ENCODE measurements around the gene S1PR1. TPM values are rescaled to one million over a fixed set of nuclear protein-coding genes. Genes with fewer than 3 reads are reported as not detected.

S1PR1 gene
- total RNA-seq, 4 donors from 2014 or later, result 11.4 to 50.6 (median 26.0) TPM

DNA sequence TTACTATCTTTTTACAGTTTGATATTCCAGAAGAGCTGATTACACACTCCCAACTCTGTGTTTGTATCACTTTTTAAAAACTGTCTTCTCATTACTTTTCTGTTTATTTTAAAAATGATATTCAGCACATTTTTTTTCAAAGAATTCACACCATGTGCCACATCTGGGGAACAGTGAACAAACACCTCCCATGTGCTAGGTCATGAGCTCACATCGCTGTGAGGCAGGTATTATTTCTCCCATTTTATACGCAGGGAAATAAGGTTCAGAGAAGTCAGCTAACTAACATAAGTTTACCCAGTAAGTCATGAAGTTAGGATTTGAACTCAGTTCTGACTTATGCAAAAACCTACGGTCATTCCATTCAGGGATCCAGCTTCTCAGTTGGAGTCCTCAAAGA is 44.9 kb downstream of the S1PR1 start:
- Histone ChIP-seq H3K4me1 (peaks cover 2% of the 10 kb centered on the region), H3K4me3 (no peak overlapping the region), H3K27me3 (peaks cover 8% of the 10 kb centered on the region), H3K9me3 (no peaks in the 10 kb centered on the region), H3K27ac (no peak overlapping the region), H3K36me3 (no peaks in the 10 kb centered on the region)
- WGBS, result 95% methylated on average over 3 of the region's 3 CpGs
- TF ChIP-seq EP300 (IDR thresholded peaks at IDR 0.05) (no peak), POLR2A (IDR thresholded peaks at IDR 0.05) (no peak)
- DNase-seq (ENCODE audit: low spot score in 2 of 2), result no peak

DNA sequence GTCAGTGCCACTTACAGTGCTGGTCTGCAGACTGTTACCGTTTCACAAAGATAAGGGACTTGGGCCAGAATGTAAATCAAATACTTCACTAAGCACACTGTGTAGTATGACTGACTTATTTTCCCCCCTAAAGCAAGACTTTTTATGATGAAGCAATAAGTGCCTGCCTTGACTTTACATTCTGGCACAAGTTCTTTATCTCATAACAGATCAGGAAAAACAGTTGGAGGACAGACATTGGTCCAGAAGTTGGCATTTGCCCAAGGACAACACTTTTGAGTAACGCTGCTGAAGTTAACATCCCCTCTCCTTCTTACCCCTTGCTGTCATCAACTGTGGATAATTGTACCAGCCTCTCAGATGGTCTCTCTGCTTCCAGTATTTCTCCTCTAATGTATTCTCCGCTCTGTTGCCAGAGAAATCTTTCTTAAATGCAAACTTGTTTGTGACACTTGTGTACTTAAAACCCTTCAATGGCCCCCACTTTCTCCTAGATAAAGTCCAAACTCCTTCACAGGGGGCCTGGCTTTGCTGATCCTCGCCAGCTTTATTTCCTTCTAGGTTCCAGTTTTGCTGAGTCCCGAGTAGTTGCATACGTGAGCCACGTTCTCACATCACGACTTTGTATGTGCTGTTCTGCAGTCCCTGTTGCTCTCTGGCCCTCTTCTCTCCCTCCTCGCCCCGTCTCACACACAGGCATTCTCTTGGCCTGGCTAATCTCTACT is 45.7 kb downstream of the S1PR1 start:
- no peak for DNase-seq (ENCODE audit: low spot score in 2 of 2)
- TF ChIP-seq EP300 (IDR thresholded peaks at IDR 0.05) (no peak), POLR2AphosphoS5 (IDR thresholded peaks at IDR 0.05) (no peak), POLR2A (IDR thresholded peaks at IDR 0.05) (no peak)
- TF ChIP-seq, protein P1, sequence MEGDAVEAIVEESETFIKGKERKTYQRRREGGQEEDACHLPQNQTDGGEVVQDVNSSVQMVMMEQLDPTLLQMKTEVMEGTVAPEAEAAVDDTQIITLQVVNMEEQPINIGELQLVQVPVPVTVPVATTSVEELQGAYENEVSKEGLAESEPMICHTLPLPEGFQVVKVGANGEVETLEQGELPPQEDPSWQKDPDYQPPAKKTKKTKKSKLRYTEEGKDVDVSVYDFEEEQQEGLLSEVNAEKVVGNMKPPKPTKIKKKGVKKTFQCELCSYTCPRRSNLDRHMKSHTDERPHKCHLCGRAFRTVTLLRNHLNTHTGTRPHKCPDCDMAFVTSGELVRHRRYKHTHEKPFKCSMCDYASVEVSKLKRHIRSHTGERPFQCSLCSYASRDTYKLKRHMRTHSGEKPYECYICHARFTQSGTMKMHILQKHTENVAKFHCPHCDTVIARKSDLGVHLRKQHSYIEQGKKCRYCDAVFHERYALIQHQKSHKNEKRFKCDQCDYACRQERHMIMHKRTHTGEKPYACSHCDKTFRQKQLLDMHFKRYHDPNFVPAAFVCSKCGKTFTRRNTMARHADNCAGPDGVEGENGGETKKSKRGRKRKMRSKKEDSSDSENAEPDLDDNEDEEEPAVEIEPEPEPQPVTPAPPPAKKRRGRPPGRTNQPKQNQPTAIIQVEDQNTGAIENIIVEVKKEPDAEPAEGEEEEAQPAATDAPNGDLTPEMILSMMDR (IDR thresholded peaks at IDR 0.05), result no peak
- Histone ChIP-seq H3K4me3 (no peak overlapping the region), H3K27ac (no peak overlapping the region), H3K4me1 (peaks cover 2% of the 10 kb centered on the region), H3K9me3 (no peaks in the 10 kb centered on the region), H3K36me3 (no peaks in the 10 kb centered on the region), H3K27me3 (peaks cover 6% of the 10 kb centered on the region)
- WGBS, result 65% methylated on average over 10 of the region's 10 CpGs

DNA sequence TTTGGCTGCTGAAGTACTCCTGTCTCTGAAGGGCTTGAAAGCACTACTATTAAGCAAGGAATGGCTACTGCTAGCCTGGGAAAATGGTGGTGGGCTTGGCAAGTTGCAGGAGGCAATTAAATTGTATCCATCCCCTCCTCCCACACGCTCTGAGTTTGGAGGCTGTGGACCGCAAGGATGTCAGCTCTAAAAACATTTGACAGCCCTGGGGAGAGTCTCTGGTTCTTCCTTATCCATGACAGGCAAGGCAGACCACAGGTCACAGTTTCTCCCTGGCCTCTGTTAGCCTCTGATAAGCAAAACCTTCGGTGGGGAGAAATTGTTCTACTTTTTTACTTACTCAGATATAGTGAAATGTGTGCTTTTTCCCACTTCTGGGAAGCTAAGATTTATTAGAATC is 46.6 kb downstream of the S1PR1 start:
- Histone ChIP-seq H3K27me3 (no peaks in the 10 kb centered on the region), H3K36me3 (no peaks in the 10 kb centered on the region), H3K4me1 (peaks cover 2% of the 10 kb centered on the region), H3K4me3 (no peak overlapping the region), H3K9me3 (no peaks in the 10 kb centered on the region), H3K27ac (no peak overlapping the region)
- 62% methylated on average over 3 of the region's 3 CpGs for WGBS
- TF ChIP-seq EP300 (IDR thresholded peaks at IDR 0.05), result no peak
- TF ChIP-seq POLR2AphosphoS5 (IDR thresholded peaks at IDR 0.05), result no peak
- TF ChIP-seq, protein P1 (IDR thresholded peaks at IDR 0.05), result no peak
- TF ChIP-seq POLR2A (IDR thresholded peaks at IDR 0.05), result no peak
- DNase-seq (ENCODE audit: low spot score in 2 of 2), result no peak

GRCh38 chr1:101284021-101284420 is 47.2 kb downstream of the S1PR1 start:
- WGBS, result 75% methylated on average over 16 of the region's 16 CpGs
- peaks cover 5% of the 10 kb centered on the region for H3K4me1 ChIP-seq
- H3K27me3 ChIP-seq, result no peaks in the 10 kb centered on the region
- H3K9me3 ChIP-seq, result no peaks in the 10 kb centered on the region
- DNase-seq (ENCODE audit: low spot score in 2 of 2), result no peak
- no peak for TF ChIP-seq POLR2A (IDR thresholded peaks at IDR 0.05)
- TF ChIP-seq POLR2AphosphoS5 (IDR thresholded peaks at IDR 0.05), result no peak
- TF ChIP-seq, protein P1 (IDR thresholded peaks at IDR 0.05), result no peak
- TF ChIP-seq EP300 (IDR thresholded peaks at IDR 0.05), result no peak
- no peak overlapping the region for H3K4me3 ChIP-seq
- H3K36me3 ChIP-seq, result no peaks in the 10 kb centered on the region
- H3K27ac ChIP-seq, result no peak overlapping the region

GRCh38 chr1:101284622-101285218 is 47.9 kb downstream of the S1PR1 start:
- Histone ChIP-seq H3K27ac (no peak overlapping the region), H3K4me3 (no peak overlapping the region), H3K4me1 (peaks cover 3% of the 10 kb centered on the region), H3K9me3 (no peaks in the 10 kb centered on the region), H3K27me3 (no peaks in the 10 kb centered on the region), H3K36me3 (no peaks in the 10 kb centered on the region)
- WGBS, result 86% methylated on average over 5 of the region's 5 CpGs
- no peak for DNase-seq (ENCODE audit: low spot score in 2 of 2)
- no peak for TF ChIP-seq POLR2A (IDR thresholded peaks at IDR 0.05)
- no peak for TF ChIP-seq EP300 (IDR thresholded peaks at IDR 0.05)
- no peak for TF ChIP-seq POLR2AphosphoS5 (IDR thresholded peaks at IDR 0.05)
- TF ChIP-seq, protein P1 (IDR thresholded peaks at IDR 0.05), result no peak

Data from suprapubic skin (tissue), 4 donors.